ENCODE results near the gene GTF2H1. TPM values are rescaled to one million over a fixed set of nuclear protein-coding genes. Genes with fewer than 3 reads are reported as not detected.

The GTF2H1 gene
- total RNA-seq, result 10 to 100 TPM; 13.9 to 23.1 (median 18.2) TPM
- 10 to 100 TPM; 11.9 to 20.5 TPM for polyA plus RNA-seq

GRCh38 chr11:18321969-18322711 is at the start of gene GTF2H1, which contains the start of gene HPS5:
Gene GTF2H1 (plus strand): TSS chr11:18322567. CDS start chr11:18333075, 10,508 bp downstream.
Gene HPS5 (minus strand): TSS chr11:18322140. CDS start chr11:18317858, 4,282 bp downstream.
- peak; percentile 91 to 97 (median 94) for DNase-seq
- Histone ChIP-seq H3K27ac (peak within 1 kb of the TSS; percentile 92 to 98 (median 98)), H3K4me1 (peaks cover 24 to 47% (median 39%) of the 10 kb centered on the region in 3 donors), H3K27me3 (no peaks in the 10 kb centered on the region), H3K36me3 (peaks cover 0 to 4% (median 0%) of the 10 kb centered on the region in 3 donors), H3K9me3 (no peaks in the 10 kb centered on the region), H3K4me3 (peak within 1 kb of the TSS; percentile 74 to 86 (median 80))
- peak; percentile 96 to 98 (median 98) for ATAC-seq
- 0% methylated on average over 58 to 61 of the region's 61 CpGs for WGBS, 2 donors
- no peak for FAIRE-seq
- no peak for TF ChIP-seq CTCF (IDR thresholded peaks at IDR 0.05)
- intact Hi-C loops (cut with DNase I), result no loop called here

GRCh38 chr11:18277565-18278271 is 44.6 kb upstream of the GTF2H1 start:
- WGBS, 2 donors, result 91 to 98% methylated on average over 5 of the region's 5 CpGs
- Histone ChIP-seq H3K9me3 (no peaks in the 10 kb centered on the region), H3K4me3 (no peak overlapping the region), H3K27me3 (no peaks in the 10 kb centered on the region), H3K27ac (peak overlapping the region in 2 of 4 donors; percentile 17 to 44), H3K4me1 (no peaks in the 10 kb centered on the region), H3K36me3 (peaks cover 0 to 17% (median 4%) of the 10 kb centered on the region in 3 donors)
- FAIRE-seq (no peak), DNase-seq (peak in 1 of 6 donors; percentile 25), ATAC-seq (peak in 2 of 4 donors; percentile 70 to 75)
- intact Hi-C loops (cut with DNase I), result no loop called here
- TF ChIP-seq CTCF (IDR thresholded peaks at IDR 0.05), result no peak

GRCh38 chr11:18280438-18281045 is 41.8 kb upstream of the GTF2H1 start:
- Histone ChIP-seq H3K4me1 (no peaks in the 10 kb centered on the region), H3K27ac (no peak overlapping the region), H3K36me3 (peaks cover 0 to 37% (median 4%) of the 10 kb centered on the region in 3 donors), H3K9me3 (no peaks in the 10 kb centered on the region), H3K4me3 (no peak overlapping the region), H3K27me3 (no peaks in the 10 kb centered on the region)
- TF ChIP-seq CTCF (IDR thresholded peaks at IDR 0.05), result no peak
- ATAC-seq (no peak), FAIRE-seq (no peak), DNase-seq (no peak)
- intact Hi-C loops (cut with DNase I), result no loop called here
- 80 to 82% methylated on average over 4 of the region's 4 CpGs for WGBS, 2 donors

GRCh38 chr11:18282626-18283025 is 39.7 kb upstream of the GTF2H1 start:
- ATAC-seq, result no peak
- no peak for FAIRE-seq
- peaks cover 0 to 56% (median 8%) of the 10 kb centered on the region in 3 donors for H3K36me3 ChIP-seq

More at GRCh38 chr11:18282626-18283025, 39.7 kb upstream of the GTF2H1 start:
- no peak overlapping the region for H3K4me3 ChIP-seq
- no peaks in the 10 kb centered on the region for H3K27me3 ChIP-seq
- H3K4me1 ChIP-seq, result no peaks in the 10 kb centered on the region
- intact Hi-C loops (cut with DNase I), result no loop called here
- no peak for TF ChIP-seq CTCF (IDR thresholded peaks at IDR 0.05)
- DNase-seq, result no peak
- WGBS, 2 donors, result 86 to 91% methylated on average over 2 of the region's 2 CpGs
- no peak overlapping the region for H3K27ac ChIP-seq
- H3K9me3 ChIP-seq, result no peaks in the 10 kb centered on the region

Data from pancreas (tissue), 10 donors.